ENCODE measurements around the gene FMO3.

FMO3 gene

GRCh38 chr1:171113382-171113781, 22.7 kb downstream of the FMO3 start:
- no peak overlapping the region for H2AFZ ChIP-seq (ENCODE audit: low read depth)
- no peaks in the 10 kb centered on the region for H4K20me1 ChIP-seq (ENCODE audit: insufficient read depth)
- no peaks in the 10 kb centered on the region for H3K79me2 ChIP-seq (ENCODE audit: insufficient read depth, low read depth)
- no peak overlapping the region for H3K4me2 ChIP-seq
- H3K4me3 ChIP-seq (IDR thresholded peaks at IDR 0.05; ENCODE audit: insufficient read depth, low read depth, low read length), result no peak overlapping the region
- no peak overlapping the region for H3K9ac ChIP-seq
- no peaks in the 10 kb centered on the region for H3K27me3 ChIP-seq (ENCODE audit: insufficient read depth, low read depth)
- peaks cover 17% of the 10 kb centered on the region for H3K4me1 ChIP-seq (ENCODE audit: low read depth, poor library complexity, severe bottlenecking)
- H3K27ac ChIP-seq, result no peak overlapping the region
- H3K36me3 ChIP-seq (ENCODE audit: insufficient read depth), result no peaks in the 10 kb centered on the region
- TF ChIP-seq CTCF (conservative IDR thresholded peaks at IDR 0.05; ENCODE audit: low read depth, low read length), result no peak

GRCh38 chr1:171115280-171115897, 24.7 kb downstream of the FMO3 start:
- Histone ChIP-seq H2AFZ (ENCODE audit: low read depth) (no peak overlapping the region), H3K4me2 (no peak overlapping the region)
- no peak for TF ChIP-seq CTCF (conservative IDR thresholded peaks at IDR 0.05; ENCODE audit: low read depth, low read length)

DNA sequence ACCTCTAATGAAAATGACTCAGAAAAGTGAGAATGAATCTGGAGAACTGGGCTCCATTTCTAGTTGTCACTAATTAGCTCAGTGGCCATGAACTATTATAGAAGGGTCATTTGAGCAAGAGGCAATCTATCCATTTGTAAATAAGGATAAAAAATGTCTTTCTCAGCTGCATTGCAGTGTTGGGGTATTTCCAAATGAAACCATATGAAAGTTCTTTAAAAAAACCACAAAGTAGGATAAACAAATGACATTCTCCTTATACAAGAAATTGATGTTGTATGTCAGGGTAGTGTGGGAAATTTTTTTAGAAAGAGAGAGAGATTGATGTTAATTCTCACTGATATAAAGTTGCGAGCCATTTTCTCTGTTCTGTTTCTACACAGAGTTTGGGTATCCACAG, 26.0 kb downstream of the FMO3 start:
- Histone ChIP-seq H3K4me2 (peak overlapping the region; percentile 11; the same call in 1 of the 2 replicates), H3K9ac (no peak overlapping the region), H3K36me3 (ENCODE audit: insufficient read depth) (no peaks in the 10 kb centered on the region), H2AFZ (ENCODE audit: low read depth) (no peak overlapping the region), H4K20me1 (ENCODE audit: insufficient read depth) (no peaks in the 10 kb centered on the region), H3K4me1 (ENCODE audit: low read depth, poor library complexity, severe bottlenecking) (peaks cover 17% of the 10 kb centered on the region), H3K27me3 (ENCODE audit: insufficient read depth, low read depth) (no peaks in the 10 kb centered on the region), H3K4me3 (IDR thresholded peaks at IDR 0.05; ENCODE audit: insufficient read depth, low read depth, low read length) (no peak overlapping the region), H3K79me2 (ENCODE audit: insufficient read depth, low read depth) (no peaks in the 10 kb centered on the region), H3K27ac (no peak overlapping the region)
- TF ChIP-seq CTCF (conservative IDR thresholded peaks at IDR 0.05; ENCODE audit: low read depth, low read length), result no peak

More at GRCh38 chr1:171115280-171115897, 24.7 kb downstream of the FMO3 start:
- Histone ChIP-seq H3K4me1 (ENCODE audit: low read depth, poor library complexity, severe bottlenecking) (peaks cover 17% of the 10 kb centered on the region), H3K9ac (no peak overlapping the region), H3K36me3 (ENCODE audit: insufficient read depth) (no peaks in the 10 kb centered on the region), H3K79me2 (ENCODE audit: insufficient read depth, low read depth) (no peaks in the 10 kb centered on the region), H3K27me3 (ENCODE audit: insufficient read depth, low read depth) (no peaks in the 10 kb centered on the region), H3K4me3 (IDR thresholded peaks at IDR 0.05; ENCODE audit: insufficient read depth, low read depth, low read length) (no peak overlapping the region), H4K20me1 (ENCODE audit: insufficient read depth) (no peaks in the 10 kb centered on the region), H3K27ac (no peak overlapping the region)

DNA sequence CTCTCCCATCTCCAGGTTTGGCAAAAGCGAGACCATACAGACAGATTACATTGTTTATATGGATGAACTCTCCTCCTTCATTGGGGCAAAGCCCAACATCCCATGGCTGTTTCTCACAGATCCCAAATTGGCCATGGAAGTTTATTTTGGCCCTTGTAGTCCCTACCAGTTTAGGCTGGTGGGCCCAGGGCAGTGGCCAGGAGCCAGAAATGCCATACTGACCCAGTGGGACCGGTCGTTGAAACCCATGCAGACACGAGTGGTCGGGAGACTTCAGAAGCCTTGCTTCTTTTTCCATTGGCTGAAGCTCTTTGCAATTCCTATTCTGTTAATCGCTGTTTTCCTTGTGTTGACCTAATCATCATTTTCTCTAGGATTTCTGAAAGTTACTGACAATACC, 26.4 kb downstream of the FMO3 start:
- Histone ChIP-seq H4K20me1 (ENCODE audit: insufficient read depth) (no peaks in the 10 kb centered on the region), H2AFZ (ENCODE audit: low read depth) (no peak overlapping the region), H3K79me2 (ENCODE audit: insufficient read depth, low read depth) (no peaks in the 10 kb centered on the region), H3K9ac (no peak overlapping the region), H3K27me3 (ENCODE audit: insufficient read depth, low read depth) (no peaks in the 10 kb centered on the region), H3K4me2 (peak overlapping the region; percentile 11; the same call in 1 of the 2 replicates), H3K4me3 (IDR thresholded peaks at IDR 0.05; ENCODE audit: insufficient read depth, low read depth, low read length) (no peak overlapping the region), H3K36me3 (ENCODE audit: insufficient read depth) (no peaks in the 10 kb centered on the region), H3K4me1 (ENCODE audit: low read depth, poor library complexity, severe bottlenecking) (peaks cover 17% of the 10 kb centered on the region), H3K27ac (no peak overlapping the region)
- TF ChIP-seq CTCF (conservative IDR thresholded peaks at IDR 0.05; ENCODE audit: low read depth, low read length), result no peak
